ENCODE data around the gene CFAP299.
"Not testable (repeated sequence)": the region's sequence is repeated elsewhere in the genome, so short reads cannot be mapped to it uniquely, and the experiment has no call there.

Gene CFAP299

DNA sequence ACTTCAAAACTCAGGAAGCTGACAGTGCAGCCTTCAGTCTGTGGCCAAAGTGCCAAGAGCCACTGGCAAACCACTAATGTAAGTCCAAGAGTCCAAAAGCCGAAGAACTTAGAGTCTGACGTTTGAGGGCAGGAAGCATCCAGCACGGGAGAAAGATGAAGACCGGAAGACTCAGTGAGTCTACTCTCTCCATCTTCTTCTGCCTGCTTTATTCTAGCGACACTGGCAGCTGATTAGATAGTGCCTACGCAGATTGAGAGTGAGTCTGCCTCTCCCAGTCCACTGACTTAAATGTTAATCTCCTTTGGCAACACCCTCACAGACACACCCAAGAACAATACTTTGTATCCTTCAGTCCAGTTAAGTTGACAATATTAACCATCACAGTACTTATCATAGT lies 414.0 kb downstream of the CFAP299 start:
- DNase-seq = not testable (repeated sequence)

DNA sequence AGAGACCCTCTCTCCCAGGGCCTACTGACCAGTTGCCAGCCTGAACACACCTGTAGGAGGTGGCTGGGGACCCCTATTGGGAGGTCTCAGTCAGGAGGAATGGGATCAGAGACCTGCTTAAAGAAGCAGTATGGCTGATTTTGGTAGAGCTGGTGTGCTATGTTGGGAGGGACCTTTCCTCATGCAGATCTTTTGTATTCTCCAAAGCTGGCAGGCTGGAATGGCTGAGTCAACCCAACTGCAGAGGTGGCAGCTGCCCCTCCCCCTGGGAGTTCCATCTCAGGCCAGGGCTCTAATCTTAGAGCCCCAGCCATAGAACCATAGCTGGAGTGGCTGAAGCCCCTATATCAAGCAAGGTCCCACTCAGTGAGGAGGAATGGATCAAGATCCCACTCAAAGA lies 415.7 kb downstream of the CFAP299 start:
- no peak for DNase-seq

DNA sequence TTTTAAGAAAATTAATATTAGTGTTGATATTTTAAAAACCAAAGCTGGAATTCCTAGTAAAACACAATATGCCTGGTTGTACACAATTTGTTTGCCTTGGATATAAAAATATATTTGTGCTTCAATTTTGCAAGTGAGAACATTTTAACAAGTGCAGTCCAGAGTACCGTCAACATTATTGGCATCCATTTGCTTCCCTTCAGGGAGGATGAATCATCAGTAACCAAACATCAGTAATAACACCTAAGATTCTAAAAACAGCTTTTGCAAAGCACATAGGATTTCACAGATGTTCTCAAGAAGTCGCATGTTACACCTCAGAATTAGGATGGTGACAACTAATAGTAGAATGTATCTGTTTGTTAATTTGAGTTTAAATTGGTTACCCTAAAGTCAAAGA lies 432.4 kb downstream of the CFAP299 start:
- no peak for DNase-seq

- DNase-seq = no peak
Observed at GRCh38 chr4:80776168-80776567, 440.6 kb downstream of the CFAP299 start.

DNA sequence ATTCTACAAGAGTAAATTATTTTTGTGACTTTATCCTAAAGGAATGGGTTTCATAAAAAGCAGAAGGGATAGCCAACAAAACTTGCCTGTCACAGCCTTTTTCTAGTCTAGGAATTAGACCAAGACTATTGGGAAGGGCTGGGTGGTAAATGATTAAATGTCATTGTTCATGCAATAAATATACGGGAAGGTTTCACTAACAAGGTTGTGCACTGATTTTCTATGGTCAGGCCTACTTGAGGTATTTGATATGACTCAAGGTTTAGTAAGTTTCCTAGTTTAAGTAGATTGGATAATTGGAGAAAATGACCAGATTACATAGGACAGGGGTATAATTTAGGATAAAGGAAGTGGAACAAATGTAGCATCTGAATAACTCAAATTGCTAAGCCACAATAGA lies 445.9 kb downstream of the CFAP299 start:
- DNase-seq = no peak

DNA sequence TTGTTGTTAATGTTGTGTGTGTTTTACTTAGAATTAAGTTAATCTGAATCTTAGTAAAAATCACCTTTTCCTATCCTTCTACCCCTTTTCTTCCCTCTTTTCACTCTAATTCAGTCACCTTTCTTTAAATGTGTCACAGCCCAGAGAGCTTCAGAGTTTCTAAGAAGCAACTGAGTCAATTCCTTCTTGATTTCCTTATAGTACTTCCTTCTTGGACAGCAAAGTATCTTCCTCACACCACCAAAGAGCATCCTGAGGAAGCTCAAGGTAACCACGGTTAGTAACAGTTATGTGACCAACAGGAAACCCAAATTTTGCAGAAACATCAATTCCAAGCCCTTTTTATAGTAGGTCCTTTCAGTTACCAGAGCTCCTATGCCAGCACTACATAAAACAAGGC lies 451.8 kb downstream of the CFAP299 start:
- no peak for DNase-seq

DNA sequence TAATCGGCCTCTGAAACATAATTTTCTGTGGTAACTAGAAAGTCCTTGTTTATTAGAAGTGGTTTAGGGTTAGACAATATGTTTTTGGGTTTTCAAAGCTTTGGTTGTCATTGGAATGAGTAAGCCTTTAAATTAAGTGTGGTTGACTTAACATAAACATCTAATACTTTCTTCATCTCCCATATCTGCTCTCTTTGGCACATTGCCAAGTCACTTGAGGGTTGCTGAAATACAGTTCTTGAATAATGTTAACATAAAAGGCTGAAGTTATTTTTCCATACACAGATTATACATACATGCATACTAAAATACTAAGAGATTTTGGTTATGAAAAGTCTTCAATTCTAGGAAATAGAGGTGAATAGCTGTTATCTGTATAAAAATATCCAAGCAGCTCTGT lies 453.3 kb downstream of the CFAP299 start:
- no peak for DNase-seq

- DNase-seq = no peak
Observed at GRCh38 chr4:80790152-80790551, 454.6 kb downstream of the CFAP299 start.

GRCh38 chr4:80793660-80794059 lies 458.1 kb downstream of the CFAP299 start:
- DNase-seq = not testable (repeated sequence)

DNA sequence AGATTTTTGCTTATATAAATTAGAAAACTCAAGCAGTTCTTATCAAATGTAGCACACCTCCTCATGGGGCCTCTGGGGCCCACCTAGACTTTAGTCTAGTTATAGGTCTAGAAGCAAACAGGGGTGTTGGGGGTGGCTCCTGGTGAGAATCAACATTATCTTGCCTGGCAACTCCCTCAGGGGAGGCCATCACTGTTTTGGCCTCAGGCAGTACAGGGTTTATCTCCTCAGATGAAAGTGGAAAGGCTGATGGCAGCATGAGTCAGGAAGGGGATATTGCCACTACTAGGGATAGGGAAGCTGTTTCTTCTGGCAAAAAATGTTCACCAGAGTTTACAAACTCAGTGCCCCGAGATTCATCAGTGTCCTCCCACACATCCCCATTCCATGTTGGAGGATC lies 462.6 kb downstream of the CFAP299 start:
- DNase-seq = no peak

GRCh38 chr4:80800719-80801118 lies 465.2 kb downstream of the CFAP299 start:
- not testable (repeated sequence) for DNase-seq

DNA sequence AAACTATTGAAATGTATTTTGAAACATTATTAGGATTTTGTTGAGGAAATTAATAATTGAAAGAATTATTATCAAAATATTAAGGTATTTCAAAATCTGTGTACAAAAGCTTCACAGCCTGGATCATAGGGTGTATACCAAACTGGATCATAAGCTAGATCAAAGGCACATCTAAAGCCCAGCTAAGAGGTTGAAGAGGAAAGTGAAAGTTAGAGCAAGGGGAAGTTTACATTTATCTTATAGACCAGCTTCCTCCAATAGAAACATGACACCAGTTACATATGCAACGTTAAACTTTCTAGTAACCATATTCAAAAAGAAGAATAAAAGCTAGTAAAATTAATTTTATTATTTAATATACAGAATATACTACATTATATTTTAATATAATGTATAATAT lies 467.8 kb downstream of the CFAP299 start:
- no peak for DNase-seq

DNA sequence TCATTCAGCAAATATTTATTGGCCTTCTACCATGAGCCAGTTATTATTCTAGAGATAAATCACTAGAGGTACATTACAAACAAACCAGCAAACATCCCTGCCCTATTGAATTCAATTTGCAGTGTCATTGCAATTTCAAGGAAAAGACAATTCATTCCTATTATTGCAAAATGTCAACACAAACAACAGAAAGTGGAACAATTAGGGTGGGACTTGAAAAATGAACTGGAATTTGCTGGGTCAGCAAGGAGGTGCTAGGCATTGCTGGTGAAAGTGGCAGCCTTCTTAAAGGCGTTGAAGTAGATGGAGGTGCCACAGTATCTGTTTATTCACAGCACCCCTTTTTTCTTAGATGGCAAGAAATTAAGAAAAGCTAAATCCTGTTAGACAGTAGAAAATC lies 470.9 kb downstream of the CFAP299 start:
- DNase-seq = no peak

DNA sequence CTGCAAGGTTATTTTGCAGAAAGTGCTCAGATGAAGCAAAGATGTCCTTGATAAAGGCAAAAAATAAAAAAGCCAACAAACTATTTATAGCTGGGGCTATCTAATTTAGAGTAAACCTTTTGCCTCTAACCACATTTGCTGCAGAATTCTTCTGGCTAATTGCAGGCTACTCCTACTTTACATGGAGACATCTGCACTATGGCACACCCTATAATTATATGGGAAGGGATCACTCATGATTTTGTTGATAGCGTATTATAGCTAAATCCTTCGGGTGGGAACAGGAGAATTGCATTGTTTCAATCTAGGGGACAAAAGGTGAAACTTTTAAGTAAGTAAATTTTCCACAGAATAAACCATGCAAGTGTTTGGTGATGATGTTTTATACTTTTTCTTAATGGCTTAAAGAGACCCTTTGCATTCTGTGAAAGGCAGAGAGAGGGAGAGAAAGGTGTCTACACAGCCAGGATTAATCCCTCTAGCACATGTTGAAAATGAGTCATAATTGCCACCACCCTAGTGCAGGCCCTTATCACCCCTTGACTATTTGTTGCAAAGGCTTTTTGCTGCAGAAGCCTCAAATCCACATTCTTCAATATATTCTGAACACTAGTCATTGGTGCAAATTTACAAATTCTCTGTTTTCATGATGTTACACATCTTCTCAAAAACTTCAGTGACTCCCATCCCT lies 473.7 kb downstream of the CFAP299 start:
- DNase-seq = no peak

GRCh38 chr4:80811406-80811805 lies 475.9 kb downstream of the CFAP299 start:
- no peak for DNase-seq

GRCh38 chr4:80812145-80812544 lies 476.6 kb downstream of the CFAP299 start:
- DNase-seq = no peak

DNA sequence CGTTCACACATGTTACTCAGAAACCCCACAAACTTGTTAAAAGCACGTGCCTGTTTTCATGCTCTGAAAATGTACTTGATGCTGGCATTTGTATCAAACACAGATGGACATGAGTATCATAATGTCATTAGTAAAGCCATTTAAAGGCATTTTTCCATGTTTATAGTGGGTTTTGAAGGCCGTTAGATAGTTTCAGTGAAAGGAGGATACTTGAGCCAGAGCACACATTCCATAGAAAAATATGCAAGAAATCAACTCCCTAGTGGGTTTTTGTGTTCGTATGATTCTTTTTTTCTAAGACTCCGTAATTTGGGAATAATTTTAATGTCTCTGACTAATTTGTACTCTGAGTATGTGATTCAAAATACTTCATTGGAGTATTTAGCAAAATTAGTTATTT lies 478.7 kb downstream of the CFAP299 start:
- no peak for DNase-seq

- no peak for DNase-seq
Observed at GRCh38 chr4:80831383-80832361, 496.1 kb downstream of the CFAP299 start.

- DNase-seq = no peak
Observed at GRCh38 chr4:80839281-80839680, 503.8 kb downstream of the CFAP299 start.

GRCh38 chr4:80839792-80840191 lies 504.3 kb downstream of the CFAP299 start:
- DNase-seq = no peak

DNA sequence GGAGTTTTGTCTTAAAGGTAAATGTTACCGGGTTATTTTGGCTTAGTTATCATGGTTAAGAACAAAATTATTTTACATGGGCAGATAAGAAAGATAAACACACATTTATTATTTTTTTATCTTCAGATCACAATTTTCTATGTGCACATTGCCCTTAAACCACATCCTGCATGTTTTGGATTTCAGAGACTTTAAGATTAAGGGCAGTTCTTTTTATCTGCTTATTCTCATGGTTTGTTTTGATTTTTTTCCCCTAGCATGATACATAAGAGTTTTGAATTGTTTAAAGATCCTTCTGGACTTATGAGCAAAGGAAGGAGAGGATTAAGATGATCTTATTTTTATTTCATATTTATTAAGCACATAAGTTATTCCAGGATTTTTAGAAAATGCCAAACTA lies 504.9 kb downstream of the CFAP299 start:
- no peak for DNase-seq

DNA sequence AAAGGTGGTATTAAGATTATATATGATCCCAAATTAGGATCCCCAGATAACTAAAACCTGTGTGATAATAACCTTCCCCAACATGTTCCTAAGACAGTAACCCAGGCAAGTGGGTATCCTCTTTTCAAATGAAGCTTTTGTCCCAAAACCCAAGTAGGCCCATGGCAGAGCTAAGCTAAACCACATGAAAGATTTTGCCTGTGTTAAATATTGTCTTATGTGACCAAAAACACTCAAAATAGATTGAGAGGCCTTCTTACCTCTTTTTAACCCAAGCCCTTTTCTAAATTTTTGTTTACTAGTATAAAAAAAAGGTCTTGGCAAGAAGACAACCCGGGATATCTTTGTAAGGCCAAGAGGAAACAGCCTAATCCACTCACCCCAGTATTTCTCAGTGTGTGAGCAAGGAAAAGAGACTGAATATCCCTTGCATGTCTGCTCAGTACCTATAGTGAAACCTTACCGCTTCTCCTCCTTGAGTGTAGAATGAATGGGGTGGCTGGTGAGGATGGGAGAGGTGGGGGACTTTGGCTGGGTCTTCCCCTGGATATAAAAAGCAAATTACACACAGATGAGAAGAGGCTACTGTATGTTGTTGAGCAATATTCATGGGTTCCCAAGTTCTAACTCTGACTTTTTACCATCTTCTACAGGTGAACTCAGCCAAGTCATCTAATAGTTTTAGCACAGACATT lies 506.2 kb downstream of the CFAP299 start:
- no peak for DNase-seq

- no peak for DNase-seq
Observed at GRCh38 chr4:80846210-80846609, 510.7 kb downstream of the CFAP299 start.

DNA sequence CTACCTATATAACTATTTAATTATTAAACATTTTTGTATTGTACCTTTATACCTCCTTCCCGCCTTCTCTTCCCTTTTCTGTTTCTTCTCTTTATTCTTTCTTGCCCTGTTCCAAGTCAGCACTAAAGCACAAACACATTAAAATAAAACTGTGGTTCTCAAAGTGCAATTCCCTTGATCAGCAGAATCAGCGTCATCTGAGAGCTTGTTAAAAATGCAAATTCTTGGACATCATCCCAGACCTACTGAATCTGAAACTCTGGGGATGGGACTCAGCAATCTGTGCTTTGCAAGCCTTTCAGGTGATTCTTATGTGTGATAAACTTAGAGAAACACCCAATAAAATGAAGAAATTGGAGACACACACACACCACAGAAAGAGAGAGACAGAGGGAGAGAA lies 516.5 kb downstream of the CFAP299 start:
- DNase-seq = no peak

Measured in CD4-positive, alpha-beta T cell treated with Interleukin-4 for 1 hour (primary cell).